ENCODE measurements around the gene KCNQ5.

- TF ChIP-seq CTCF (IDR thresholded peaks at IDR 0.05) (no peak), POLR2A (IDR thresholded peaks at IDR 0.05) (no peak)
Observed at GRCh38 chr6:72849346-72849745, 227.5 kb downstream of the KCNQ5 start.

Measured in thyroid gland (tissue), 4 donors.